CD4-positive, alpha-beta T cell treated with Interleukin-12 subunit alpha and Interleukin-12 subunit beta, for 1 hour (primary cell): ENCODE measurements around the gene ADRA1B.
A peak's percentile ranks its signal among the peaks of the same experiment; 100 is the strongest.

ENCODE experiments used
- DNase-seq: peaks from one replicate; pipeline ENCODE4 v3.0.0-alpha.2; 2020

The ADRA1B gene

DNA sequence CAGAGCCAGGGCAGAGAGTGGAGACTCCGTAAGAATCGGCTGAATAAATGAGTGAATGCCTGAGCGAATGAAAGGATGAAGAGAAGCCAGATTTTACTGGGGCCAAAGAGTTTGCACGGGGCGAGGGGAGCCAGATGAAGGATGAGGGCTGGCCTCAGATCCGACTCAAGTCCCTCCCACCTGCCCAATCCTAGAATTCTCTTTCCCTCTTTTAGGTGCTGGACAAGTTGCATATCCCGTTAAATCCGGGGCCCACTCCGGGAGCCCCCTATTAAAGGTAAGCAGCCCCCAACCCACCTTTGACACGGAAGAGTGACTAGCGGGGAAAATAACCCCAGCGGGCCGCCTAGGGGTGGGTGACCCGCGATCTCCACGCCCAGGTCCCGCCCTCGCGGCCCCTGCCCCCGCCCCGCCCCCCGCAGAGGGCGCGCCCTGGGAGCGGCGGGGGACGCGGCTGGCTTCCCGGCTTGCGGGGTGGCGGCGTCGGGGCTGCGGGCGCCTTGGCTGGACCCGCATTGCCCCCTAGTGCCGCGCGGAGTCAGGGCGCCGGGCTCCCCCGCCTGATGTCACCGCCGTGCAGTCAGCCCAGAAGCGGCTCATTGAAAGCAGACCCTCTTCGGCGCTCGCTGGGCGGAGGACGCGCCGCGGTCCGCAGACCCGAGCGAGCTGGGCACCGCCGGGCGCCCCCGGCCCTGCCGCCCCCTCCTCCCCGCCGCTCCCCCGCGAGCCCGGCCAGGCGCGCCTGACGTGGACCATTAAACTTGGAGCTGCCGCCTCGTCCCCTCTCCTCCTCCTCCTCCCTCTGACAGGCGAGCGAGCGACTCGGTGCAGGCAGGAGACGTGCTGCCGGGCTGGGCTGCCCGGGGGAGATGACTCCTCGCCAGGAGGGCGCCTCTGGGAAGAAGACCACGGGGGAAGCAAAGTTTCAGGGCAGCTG lies at the start of gene ADRA1B:
ADRA1B (plus strand) TSS at position 579 of the 937 bp plus-strand sequence. CDS start 424 bp downstream, outside the sequence.
- DNase-seq, result peak; percentile 38

GRCh38 chr5:159873680-159874079 lies 42.6 kb upstream of the ADRA1B start:
- DNase-seq, result no peak

- DNase-seq, result no peak
Observed at GRCh38 chr5:159874263-159874662, 42.0 kb upstream of the ADRA1B start.

DNA sequence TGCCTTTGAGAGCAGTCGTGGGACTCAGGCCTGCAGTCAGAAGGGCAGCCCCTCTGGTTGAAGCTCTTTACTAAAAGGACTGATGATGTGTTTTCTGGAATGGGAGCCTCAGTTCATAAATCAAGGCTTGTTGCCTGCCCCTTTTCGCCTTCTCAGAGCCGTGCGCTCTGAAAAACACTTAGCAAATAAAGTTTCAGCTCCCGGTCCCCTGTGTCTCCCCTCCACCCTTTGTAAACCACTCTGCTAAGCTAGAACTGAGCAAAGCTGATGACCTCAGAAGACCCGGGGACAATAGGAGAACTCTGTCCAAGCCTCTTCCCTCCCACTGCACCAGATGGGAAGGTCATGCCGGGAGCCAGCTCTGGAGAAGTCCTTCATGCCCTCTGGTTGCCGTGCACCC lies 39.3 kb upstream of the ADRA1B start:
- DNase-seq, result no peak

GRCh38 chr5:159877894-159878448 lies 38.3 kb upstream of the ADRA1B start:
- no peak for DNase-seq

DNA sequence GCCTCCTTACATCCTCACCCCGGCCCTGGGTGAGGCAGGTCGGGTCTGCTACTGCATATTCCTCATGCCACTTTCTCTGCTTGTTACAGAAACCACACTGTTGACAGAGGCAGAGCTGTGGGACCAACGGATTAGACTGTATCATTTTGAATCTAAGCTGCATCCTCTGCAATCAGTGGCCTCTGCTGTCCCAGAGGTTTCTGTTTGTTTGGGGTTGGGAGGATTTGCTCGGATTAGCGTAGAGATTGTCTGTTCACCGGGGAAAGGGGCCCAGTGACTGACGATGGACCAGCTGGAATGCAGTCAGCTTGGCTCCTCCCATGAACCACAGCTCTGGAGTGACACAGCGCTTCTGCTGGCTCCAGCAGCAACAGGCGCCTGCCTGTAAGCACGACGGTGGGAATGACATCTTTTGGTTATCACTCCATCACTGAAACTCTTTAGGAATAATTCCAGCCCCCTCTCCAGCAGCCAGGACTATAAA lies 37.3 kb upstream of the ADRA1B start:
- DNase-seq, result no peak

DNA sequence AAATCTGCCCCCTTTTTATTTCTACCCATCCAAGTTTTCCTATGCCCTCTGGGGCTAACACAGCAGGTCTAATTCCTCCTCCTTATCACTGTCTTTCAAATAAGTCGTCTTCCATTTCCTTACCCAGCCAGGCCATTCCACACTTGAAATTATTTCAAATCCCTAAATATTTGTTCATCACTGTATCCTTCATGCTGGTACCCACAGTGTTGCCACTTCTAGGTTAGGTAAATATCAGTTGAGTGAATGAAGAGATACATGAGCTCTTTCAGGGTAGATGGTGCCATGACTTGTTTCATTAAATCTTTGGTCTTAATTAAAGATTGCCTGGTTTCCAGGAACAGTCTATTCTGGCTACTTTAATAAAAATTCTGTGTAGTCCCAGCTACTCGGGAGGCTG lies 35.6 kb upstream of the ADRA1B start:
- no peak for DNase-seq

DNA sequence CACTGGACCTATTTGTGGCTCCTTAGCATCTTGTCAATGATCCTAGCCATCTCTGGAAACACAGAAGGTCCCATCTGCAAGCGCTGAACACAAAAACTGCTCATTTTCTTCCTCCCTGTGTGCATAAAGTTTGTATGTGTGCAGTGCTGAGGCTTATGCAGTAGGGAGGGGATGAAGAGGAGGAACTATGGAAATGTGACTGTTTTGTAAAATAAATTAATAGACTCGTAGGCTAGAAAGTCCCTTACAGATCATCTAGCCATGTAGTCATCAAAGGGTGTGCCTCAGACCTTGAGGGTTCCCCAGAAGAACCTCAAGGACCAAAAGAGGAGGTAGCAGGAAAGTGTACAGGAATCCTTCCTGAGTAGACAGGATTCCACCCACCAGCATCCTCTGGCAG lies 34.3 kb upstream of the ADRA1B start:
- no peak for DNase-seq

- no peak for DNase-seq
Observed at GRCh38 chr5:159883522-159883950, 32.7 kb upstream of the ADRA1B start.

- no peak for DNase-seq
Observed at GRCh38 chr5:159884917-159885620, 31.2 kb upstream of the ADRA1B start.

- DNase-seq, result no peak
Observed at GRCh38 chr5:159886296-159886695, 30.0 kb upstream of the ADRA1B start.

GRCh38 chr5:159887050-159887449 lies 29.2 kb upstream of the ADRA1B start:
- DNase-seq, result no peak

DNA sequence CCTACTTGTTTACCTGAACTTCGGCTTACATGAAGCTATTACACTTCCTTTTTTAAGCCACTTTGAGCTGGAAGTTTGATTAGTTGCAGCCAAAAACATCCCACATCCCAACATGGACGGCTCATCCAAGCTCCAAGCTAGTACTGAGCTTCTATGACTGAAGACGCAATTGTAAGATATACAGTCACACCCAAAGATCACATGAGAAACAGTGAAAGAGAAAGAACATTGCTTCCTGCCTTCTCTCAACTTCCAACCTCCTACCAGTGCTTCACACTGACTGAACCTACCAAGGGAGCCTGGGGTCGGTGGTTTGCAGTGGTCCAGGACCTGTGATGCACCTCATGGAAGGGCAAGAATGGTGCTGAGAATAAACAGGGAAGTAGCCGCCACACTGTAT lies 27.4 kb upstream of the ADRA1B start:
- DNase-seq, result no peak

GRCh38 chr5:159890141-159890540 lies 26.1 kb upstream of the ADRA1B start:
- no peak for DNase-seq

DNA sequence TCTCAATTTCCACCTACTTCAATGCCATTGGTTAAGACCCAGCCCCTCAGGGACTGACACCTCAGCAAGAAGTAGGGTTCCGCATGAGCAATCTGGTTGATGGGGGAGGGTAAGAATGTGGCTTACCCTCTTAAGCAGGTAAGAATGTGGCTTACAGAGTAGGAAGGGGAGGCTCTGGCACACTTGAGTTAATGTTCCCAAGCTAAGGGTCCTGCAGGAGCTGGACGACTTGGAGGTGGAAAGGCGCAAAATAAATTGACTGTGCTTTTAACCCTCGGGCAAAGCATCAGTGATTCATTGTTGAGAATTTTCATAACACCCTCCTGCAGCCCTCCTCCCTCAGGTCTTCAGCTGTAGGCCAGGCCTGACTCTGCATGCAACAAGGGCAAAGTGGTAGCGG lies 24.9 kb upstream of the ADRA1B start:
- DNase-seq, result no peak

- DNase-seq, result no peak
Observed at GRCh38 chr5:159893040-159893695, 23.1 kb upstream of the ADRA1B start.

GRCh38 chr5:159894149-159894720 lies 22.0 kb upstream of the ADRA1B start:
- DNase-seq, result no peak

DNA sequence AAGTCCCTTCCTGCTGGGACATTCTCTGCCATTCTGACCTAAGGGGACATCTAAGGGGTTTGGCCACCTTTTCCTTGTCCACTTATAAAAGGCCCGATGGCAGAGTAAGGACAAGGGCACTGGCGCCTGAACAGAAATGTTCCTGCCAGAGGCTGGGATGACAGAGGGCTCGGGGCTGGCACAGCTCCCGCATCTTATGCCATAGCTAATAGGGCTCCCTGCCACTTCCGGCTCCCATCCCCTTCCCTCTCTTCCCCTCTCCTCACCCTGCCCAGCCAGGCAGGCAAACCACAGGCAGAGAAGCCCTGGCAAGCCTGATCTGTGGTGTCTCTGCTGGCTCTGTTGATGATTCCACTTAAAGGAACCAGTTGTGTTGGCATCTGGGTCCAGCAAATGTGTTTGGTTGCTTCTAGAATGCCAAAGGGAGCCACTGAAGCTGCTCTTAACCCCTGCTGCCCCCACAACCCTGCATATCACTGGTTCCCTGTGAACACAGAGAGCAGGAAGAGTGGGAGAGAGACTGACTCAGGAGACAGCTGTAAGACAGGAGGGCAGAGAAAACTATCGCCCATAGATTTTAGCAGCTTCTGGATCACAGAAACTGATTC lies 18.4 kb upstream of the ADRA1B start:
- DNase-seq, result no peak

- no peak for DNase-seq
Observed at GRCh38 chr5:159899067-159900049, 16.9 kb upstream of the ADRA1B start.

DNA sequence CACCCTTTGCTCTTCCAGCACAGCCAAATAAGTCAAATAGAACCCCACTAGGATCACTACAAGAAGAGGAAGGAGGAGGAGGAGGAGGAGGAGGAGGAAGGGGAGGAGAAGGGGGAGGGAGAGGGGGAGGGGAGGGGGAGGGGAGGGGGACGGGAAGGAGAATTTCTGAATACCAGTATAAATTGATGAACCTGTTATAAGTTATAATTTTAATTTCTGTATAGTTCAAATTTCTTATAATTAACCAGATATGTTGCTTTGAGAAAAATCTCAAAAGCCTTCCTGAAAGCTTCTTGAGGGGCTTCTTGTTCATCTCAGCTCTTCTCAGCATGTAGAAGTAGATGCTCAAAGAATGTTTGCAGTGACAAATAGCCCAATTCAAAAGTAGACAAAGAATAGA lies 15.0 kb upstream of the ADRA1B start:
- no peak for DNase-seq

- no peak for DNase-seq
Observed at GRCh38 chr5:159901772-159902171, 14.5 kb upstream of the ADRA1B start.
